Measurements from ENCODE around the gene DCP2. TPM values are rescaled to one million over a fixed set of nuclear protein-coding genes. Genes with fewer than 3 reads are reported as not detected.

DCP2 gene
- total RNA-seq, 8 experiments from 2014 or later, result 19.2 to 87.5 (median 28.0) TPM

DNA sequence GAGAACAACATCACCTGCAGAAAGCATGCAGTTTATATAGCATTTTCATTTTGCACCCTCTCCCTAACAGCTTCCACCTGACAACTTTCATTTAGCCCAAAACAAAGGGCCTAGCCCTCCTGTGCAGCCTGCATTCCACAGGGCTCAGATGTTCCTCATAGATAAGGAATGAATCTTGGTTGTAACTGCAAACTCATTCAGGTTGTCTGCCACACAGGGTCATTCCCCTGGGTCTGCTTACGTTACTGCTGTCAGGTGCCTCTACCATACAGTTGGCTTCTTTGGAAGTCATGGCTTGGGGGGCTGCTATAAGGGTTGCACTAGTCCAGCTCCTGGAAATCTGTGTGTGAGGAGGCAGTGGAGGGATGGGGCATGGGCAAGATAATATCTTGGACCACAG lies 2.7 kb upstream of the DCP2 start:
- H3K27ac ChIP-seq, result no peak overlapping the region
- no peak overlapping the region for H3K4me3 ChIP-seq
- ATAC-seq (replicated peaks in 6 of 8), result no peak
- 17 to 100% methylated on average over 1 of the region's 1 CpG; no CpG with 5 or more reads in 8 of the 10 experiments for WGBS, 10 experiments
- in situ Hi-C loops (cut with MboI; ENCODE audit: low pct_unique_long_range_greater_than_20kb in 2 of 9, low sequenced_read_pairs in 9 of 9, unreplicated experiment in 9 of 9), result no loop called here
- peaks cover 14 to 30% of the 10 kb centered on the region in 2 donors for H3K4me1 ChIP-seq (replicated peaks in 1 of 2)

DNA sequence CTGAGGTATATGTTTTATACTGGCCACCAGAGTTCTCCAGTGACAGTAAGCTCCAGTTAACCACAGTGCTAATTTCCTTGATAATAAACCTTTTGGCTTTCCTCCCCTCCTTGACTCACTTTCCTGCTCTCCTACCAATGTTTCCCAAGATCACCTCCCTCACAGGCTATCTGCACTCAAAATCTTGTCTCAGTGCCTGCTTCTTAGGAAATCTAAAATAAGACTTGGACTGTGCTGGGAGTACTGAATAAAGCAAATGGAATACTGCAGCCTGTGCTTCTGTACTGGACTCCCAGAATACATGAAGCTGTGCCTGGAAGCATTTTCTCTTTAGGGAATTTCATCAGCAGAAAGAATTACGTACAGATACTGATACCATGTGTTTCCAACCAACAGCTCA lies 1.7 kb upstream of the DCP2 start:
- in situ Hi-C loops (cut with MboI; ENCODE audit: low pct_unique_long_range_greater_than_20kb in 2 of 9, low sequenced_read_pairs in 9 of 9, unreplicated experiment in 9 of 9), result loop anchor here in 1 of 9 experiments (25.0 kb wide), 1 partner anchor 537 kb away; the partner anchor contains the start of gene YTHDC2
- 50 to 100% (median 90%) methylated on average over 1 of the region's 1 CpG; no CpG with 5 or more reads in 2 of the 10 experiments for WGBS, 10 experiments
- no peak for ATAC-seq (replicated peaks in 6 of 8)
- Histone ChIP-seq H3K4me1 (replicated peaks in 1 of 2) (peaks cover 8 to 40% of the 10 kb centered on the region in 2 donors), H3K4me3 (no peak overlapping the region), H3K27ac (no peak overlapping the region)

DNA sequence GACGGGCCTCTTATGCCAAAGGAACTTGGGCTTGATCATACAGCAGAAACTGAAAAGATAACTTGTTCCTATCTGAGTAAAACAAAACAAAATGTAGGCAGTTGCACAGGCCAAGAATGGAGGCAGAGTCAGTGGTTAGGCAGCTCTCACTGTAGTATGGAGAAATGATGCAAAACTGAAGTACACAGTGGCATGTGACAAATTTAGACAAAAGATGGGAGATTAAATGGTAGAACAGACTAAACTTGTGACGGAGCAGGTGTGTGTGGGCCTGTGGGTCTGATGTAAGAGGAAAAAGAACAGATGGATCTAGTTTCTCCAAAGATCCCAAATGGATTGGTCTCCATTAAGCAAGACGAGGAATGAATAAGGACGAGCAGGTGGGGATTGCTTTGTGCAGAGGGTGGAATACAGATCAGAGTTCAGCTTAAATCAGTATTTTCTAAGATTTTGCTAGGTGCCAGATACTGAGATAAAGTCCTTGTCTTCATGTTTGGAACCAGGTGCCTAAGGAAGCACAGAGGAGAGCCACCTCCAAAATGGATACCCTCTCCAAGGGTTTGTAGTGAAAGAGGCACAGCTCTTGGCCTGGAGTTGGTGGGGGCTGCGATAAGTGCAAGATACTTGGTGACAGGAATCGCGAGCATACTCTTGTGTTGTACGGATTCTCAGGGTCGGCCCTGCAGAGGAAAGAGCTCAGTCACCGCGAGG lies 722 bp upstream of the DCP2 start:
- Histone ChIP-seq H3K4me1 (replicated peaks in 1 of 2) (peaks cover 8 to 39% of the 10 kb centered on the region in 2 donors), H3K27ac (peak overlapping the region; percentile 54 to 79), H3K4me3 (peak overlapping the region; percentile 57 to 88 (median 81))
- 28 to 100% (median 88%) methylated on average over 1 to 7 of the region's 11 CpGs for WGBS, 10 experiments
- in situ Hi-C loops (cut with MboI; ENCODE audit: low pct_unique_long_range_greater_than_20kb in 2 of 9, low sequenced_read_pairs in 9 of 9, unreplicated experiment in 9 of 9), result loop anchor here in 1 of 9 experiments (25.0 kb wide), 1 partner anchor 536 kb away; the partner anchor contains the start of gene YTHDC2
- ATAC-seq (replicated peaks in 6 of 8), result peak in 3 of 8 experiments; percentile 5 to 25 (median 6)

DNA sequence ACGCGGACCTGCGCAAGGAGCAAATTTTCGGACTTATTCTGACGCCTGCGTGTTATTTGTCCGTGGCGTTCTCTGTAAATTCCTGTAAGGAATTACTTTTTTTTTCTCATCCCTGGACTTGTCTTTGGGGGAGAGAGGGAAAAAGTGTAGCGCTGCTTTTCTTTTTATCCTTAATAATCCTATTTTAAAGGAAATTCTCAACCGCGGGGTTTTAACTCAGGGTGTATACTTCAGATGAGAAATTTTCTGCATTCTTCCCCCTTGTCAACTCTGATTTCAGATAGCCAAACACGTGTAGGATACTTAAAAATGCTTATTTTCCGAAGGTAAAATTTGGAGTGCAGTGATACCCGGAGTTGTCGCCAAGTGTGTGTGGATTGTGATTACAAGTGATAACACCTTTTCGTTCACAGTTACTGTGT lies 853 bp downstream of the DCP2 start:
- in situ Hi-C loops (cut with MboI; ENCODE audit: low pct_unique_long_range_greater_than_20kb in 2 of 9, low sequenced_read_pairs in 9 of 9, unreplicated experiment in 9 of 9), result loop anchor here in 1 of 9 experiments (25.0 kb wide), 1 partner anchor 535 kb away; the partner anchor contains the start of gene YTHDC2
- Histone ChIP-seq H3K4me3 (peak overlapping the region; percentile 57 to 88 (median 81)), H3K27ac (peak overlapping the region; percentile 70 to 72), H3K4me1 (replicated peaks in 1 of 2) (peaks cover 8 to 27% of the 10 kb centered on the region in 2 donors)
- no peak for ATAC-seq (replicated peaks in 6 of 8)
- 0 to 6% (median 0%) methylated on average over 2 to 16 of the region's 16 CpGs for WGBS, 10 experiments

DNA sequence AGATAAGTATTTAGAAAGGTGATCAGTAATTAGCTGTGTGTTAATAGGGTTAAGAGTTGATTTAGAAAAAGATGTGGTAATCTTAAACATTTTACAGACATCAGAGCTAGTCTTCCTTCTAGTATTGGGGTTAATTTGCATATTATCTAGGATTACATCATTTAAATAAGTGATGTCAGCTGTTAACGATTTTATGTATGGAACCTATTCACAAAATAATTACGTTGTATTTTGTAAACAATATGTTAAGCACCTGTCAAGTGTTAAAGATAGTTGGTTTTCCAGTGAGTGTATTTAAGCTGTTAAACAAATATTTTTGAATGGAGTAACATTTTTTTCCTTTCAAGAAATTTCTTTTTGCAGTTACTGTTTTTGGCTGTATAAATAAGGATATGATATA lies 2.2 kb downstream of the DCP2 start:
- in situ Hi-C loops (cut with MboI; ENCODE audit: low pct_unique_long_range_greater_than_20kb in 2 of 9, low sequenced_read_pairs in 9 of 9, unreplicated experiment in 9 of 9), result loop anchor here in 1 of 9 experiments (25.0 kb wide), 1 partner anchor 533 kb away; the partner anchor contains the start of gene YTHDC2
- Histone ChIP-seq H3K4me3 (peak overlapping the region; percentile 1 to 88 (median 81)), H3K27ac (peak overlapping the region in 1 of 2 donors; percentile 42), H3K4me1 (replicated peaks in 1 of 2) (peaks cover 8 to 27% of the 10 kb centered on the region in 2 donors)
- ATAC-seq (replicated peaks in 6 of 8), result no peak
- 0 to 21% (median 0%) methylated on average over 2 of the region's 2 CpGs; no CpG with 5 or more reads in 1 of the 10 experiments for WGBS, 10 experiments

DNA sequence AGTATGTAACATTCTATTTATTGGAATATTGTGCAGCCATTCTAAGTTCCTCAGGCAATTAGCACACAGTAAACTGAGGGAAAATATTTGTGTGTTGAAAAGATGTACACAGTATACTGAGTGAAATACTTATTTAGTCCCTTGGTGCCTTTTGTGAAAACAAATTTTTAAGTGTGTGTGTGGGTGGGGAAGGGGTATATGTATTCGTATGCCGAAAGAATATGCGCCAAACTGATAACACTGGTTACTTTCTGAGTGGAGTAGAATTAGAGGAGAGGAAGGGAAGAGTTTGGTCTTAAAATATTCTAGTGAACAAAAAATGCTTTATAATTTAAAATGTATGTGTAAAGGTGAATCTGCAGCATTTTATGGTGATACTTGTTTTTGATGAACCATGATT lies 3.1 kb downstream of the DCP2 start:
- no peak for ATAC-seq (replicated peaks in 6 of 8)
- Histone ChIP-seq H3K4me1 (replicated peaks in 1 of 2) (peaks cover 13 to 27% of the 10 kb centered on the region in 2 donors), H3K27ac (no peak overlapping the region), H3K4me3 (peak overlapping the region in 3 of 5 donors; percentile 2 to 85 (median 65))
- in situ Hi-C loops (cut with MboI; ENCODE audit: low pct_unique_long_range_greater_than_20kb in 2 of 9, low sequenced_read_pairs in 9 of 9, unreplicated experiment in 9 of 9), result loop anchor here in 1 of 9 experiments (25.0 kb wide), 1 partner anchor 533 kb away; the partner anchor contains the start of gene YTHDC2
- 49 to 100% (median 67%) methylated on average over 1 to 3 of the region's 3 CpGs; no CpG with 5 or more reads in 2 of the 10 experiments for WGBS, 10 experiments

DNA sequence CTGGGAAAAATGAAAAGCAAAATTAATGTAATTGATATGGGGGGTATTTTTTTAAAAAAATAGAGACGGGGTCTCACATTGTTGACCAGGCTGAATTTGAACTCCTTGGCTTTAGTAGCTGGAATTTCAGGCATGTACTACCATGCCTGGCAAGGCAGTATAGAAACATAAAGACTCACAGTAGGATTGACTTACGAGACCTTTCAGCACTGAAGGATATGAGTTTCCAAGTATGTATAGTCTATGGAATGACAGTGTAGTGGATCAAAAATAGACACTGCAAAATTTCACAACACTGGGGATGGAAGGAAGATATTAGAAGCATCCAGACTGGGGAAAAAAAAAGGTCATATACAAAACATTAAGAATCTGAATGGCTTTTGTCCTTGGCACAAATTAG lies 6.8 kb downstream of the DCP2 start:
- no peak overlapping the region for H3K27ac ChIP-seq
- WGBS, 10 experiments, result 90 to 100% (median 100%) methylated on average over 1 to 2 of the region's 2 CpGs
- in situ Hi-C loops (cut with MboI; ENCODE audit: low pct_unique_long_range_greater_than_20kb in 2 of 9, low sequenced_read_pairs in 9 of 9, unreplicated experiment in 9 of 9), result loop anchor here in 1 of 9 experiments (25.0 kb wide), 1 partner anchor 529 kb away; the partner anchor contains the start of gene YTHDC2
- ATAC-seq (replicated peaks in 6 of 8), result no peak
- H3K4me3 ChIP-seq, result no peak overlapping the region
- peaks cover 6 to 18% of the 10 kb centered on the region in 2 donors for H3K4me1 ChIP-seq (replicated peaks in 1 of 2)

DNA sequence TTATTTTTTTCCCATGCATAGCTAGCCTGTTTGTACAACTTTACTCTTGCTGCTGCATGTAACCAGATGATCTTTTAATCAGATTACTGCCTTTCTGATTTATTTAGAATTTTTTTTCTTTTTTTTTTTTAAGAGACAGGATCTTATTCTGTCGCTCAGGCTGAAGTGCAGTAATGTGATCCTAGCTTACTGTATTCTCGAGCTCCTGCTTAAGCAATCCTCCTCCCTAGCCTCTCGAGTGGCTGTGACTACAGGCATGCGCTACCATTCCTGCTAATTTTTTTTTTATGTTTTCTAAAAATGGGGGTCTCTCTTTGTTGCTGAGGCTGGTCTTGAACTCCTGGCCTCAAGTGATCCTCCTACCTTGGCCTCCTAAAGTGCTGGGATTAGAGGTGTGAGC lies 9.6 kb downstream of the DCP2 start:
- no peak for ATAC-seq (replicated peaks in 6 of 8)
- in situ Hi-C loops (cut with MboI; ENCODE audit: low pct_unique_long_range_greater_than_20kb in 2 of 9, low sequenced_read_pairs in 9 of 9, unreplicated experiment in 9 of 9), result loop anchor here in 1 of 9 experiments (25.0 kb wide), 1 partner anchor 526 kb away; the partner anchor contains the start of gene YTHDC2
- Histone ChIP-seq H3K27ac (no peak overlapping the region), H3K4me1 (replicated peaks in 1 of 2) (peaks cover 3 to 6% of the 10 kb centered on the region in 2 donors), H3K4me3 (no peak overlapping the region)
- 75 to 100% (median 99%) methylated on average over 1 to 4 of the region's 4 CpGs for WGBS, 10 experiments

DNA sequence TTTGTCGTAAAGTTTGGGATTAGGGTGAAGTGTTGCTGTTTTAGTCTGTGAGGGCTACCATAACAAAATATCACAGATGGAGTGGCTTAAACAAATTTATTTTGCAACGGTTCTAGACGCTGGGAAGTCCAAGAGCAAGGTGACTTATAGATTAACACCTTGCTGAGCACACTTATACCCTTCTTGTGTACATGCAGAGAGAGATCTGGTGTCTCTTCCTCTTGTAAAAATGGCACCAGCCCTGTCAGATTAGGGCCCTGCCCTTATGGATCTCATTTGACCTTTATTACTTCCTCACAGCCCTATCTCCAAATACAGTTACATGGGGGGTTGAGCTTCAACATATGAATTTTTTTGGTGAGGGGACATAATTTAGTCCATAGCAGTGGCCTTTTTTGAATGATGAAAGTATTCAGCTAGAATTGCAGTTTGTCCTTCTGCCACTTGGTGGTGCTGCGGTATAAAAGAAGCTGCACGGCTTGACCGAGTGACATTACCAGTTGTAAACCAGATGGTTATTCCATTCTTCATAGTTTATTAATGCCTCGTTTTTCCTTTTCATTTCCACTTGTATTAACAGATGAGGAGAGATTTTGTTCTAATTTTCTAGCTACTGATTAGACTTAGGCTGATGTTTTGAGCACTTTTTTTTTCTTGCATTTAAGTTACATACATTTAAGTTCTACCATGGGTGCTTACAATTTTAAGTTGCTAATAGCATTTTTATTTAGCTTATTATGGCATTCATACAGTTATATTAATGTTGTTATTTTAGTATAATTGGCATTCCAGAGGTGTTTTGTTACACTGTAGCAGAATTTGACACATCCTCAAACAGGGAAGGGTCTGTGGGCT lies 19.4 kb downstream of the DCP2 start:
- in situ Hi-C loops (cut with MboI; ENCODE audit: low pct_unique_long_range_greater_than_20kb in 2 of 9, low sequenced_read_pairs in 9 of 9, unreplicated experiment in 9 of 9), result loop anchor here in 1 of 9 experiments (25.0 kb wide), 1 partner anchor 516 kb away; the partner anchor contains the start of gene YTHDC2

DNA sequence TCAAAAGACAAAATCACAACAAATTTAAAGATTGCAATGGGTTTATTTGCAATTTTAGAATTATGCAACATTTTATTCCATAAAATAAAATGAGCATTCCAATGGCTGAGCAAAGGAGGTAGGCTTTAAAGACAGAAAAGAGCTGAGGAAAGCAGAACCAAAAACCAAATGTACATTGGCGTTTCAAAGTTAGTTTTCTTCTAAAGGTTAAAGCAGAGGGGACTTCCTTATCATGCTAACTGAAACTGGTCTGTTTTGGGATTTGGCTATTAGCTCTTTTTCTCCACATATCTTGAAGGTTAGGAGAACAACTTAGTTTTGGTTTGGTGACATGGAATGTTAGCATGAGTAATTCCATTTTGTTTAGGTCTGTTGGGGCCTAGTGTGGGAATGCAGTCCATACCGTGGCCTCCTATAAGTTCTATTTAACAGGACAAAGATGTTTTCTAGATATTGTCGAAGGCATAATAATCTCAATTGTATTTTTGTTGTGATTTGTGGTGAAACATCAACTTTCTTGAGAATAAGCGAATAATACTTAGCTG lies 20.3 kb downstream of the DCP2 start:
- H3K4me1 ChIP-seq (replicated peaks in 1 of 2), result peaks cover 0 to 2% of the 10 kb centered on the region in 2 donors
- in situ Hi-C loops (cut with MboI; ENCODE audit: low pct_unique_long_range_greater_than_20kb in 2 of 9, low sequenced_read_pairs in 9 of 9, unreplicated experiment in 9 of 9), result loop anchor here in 1 of 9 experiments (25.0 kb wide), 1 partner anchor 515 kb away; the partner anchor contains the start of gene YTHDC2
- H3K4me3 ChIP-seq, result no peak overlapping the region
- no peak overlapping the region for H3K27ac ChIP-seq
- ATAC-seq (replicated peaks in 6 of 8), result no peak
- WGBS, 10 experiments, result 51 to 100% (median 95%) methylated on average over 1 to 4 of the region's 4 CpGs

More for the DNA sequence above, 19.4 kb downstream of the DCP2 start:
- Histone ChIP-seq H3K4me3 (no peak overlapping the region), H3K27ac (no peak overlapping the region), H3K4me1 (replicated peaks in 1 of 2) (peaks cover 0 to 2% of the 10 kb centered on the region in 2 donors)
- peak; percentile 58 to 82 (median 76) for ATAC-seq (replicated peaks in 6 of 8)
- WGBS, 10 experiments, result 0 to 58% (median 19%) methylated on average over 2 to 7 of the region's 7 CpGs

DNA sequence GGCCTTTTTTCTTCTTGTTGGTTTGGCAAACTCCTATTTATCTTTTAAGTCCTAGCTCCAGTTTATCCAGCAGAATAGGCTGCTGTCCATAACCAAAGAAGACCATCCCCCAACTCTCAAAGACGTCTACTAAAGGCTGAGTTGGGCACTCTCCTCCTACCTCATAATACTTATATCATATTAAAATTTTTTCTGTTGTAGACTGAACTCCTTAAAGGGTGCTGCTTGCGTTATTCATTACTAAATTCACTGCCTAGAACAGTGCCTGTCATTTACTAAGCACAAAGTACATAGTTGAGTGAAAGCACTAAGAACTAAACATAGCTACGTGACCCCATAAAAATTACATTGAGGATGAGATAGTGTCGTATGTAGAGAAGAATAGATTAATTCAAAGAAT lies 21.7 kb downstream of the DCP2 start:
- Histone ChIP-seq H3K4me1 (replicated peaks in 1 of 2) (peaks cover 0 to 2% of the 10 kb centered on the region in 2 donors), H3K4me3 (no peak overlapping the region), H3K27ac (no peak overlapping the region)
- ATAC-seq (replicated peaks in 6 of 8), result no peak
- 87 to 100% (median 98%) methylated on average over 1 to 4 of the region's 4 CpGs; no CpG with 5 or more reads in 1 of the 10 experiments for whole genome bisulfite sequencing, 10 experiments
- in situ Hi-C loops (cut with MboI; ENCODE audit: low pct_unique_long_range_greater_than_20kb in 2 of 9, low sequenced_read_pairs in 9 of 9, unreplicated experiment in 9 of 9), result loop anchor here in 1 of 9 experiments (25.0 kb wide), 1 partner anchor 514 kb away; the partner anchor contains the start of gene YTHDC2

DNA sequence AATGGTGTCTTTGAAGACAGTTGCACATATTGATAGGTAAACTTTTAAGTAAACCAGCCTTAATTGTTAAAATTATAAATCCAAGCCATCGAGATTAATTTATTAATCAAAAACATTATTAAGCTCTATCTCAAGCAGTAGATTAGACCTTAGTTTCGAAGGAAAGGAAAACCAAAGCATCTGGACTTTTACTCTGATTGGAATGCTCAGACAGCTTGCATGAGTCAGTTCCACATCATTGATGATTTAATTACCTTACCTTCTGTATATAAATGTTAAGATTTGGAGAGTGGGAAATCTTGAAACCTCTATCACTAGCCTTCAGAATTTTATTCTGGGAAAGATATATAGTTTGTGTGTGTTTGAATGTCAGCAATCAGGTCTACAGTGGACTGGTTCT lies 23.9 kb downstream of the DCP2 start:
- Histone ChIP-seq H3K4me3 (no peak overlapping the region), H3K27ac (no peak overlapping the region), H3K4me1 (replicated peaks in 1 of 2) (peaks cover 0 to 2% of the 10 kb centered on the region in 2 donors)
- in situ Hi-C loops (cut with MboI; ENCODE audit: low pct_unique_long_range_greater_than_20kb in 2 of 9, low sequenced_read_pairs in 9 of 9, unreplicated experiment in 9 of 9), result loop anchor here in 1 of 9 experiments (25.0 kb wide), 2 partner anchors 337 to 512 kb away; partner anchors contain the start of gene YTHDC2
- no peak for ATAC-seq (replicated peaks in 6 of 8)
- 76 to 100% (median 100%) methylated on average over 1 to 2 of the region's 2 CpGs; no CpG with 5 or more reads in 4 of the 10 experiments for WGBS, 10 experiments

All from motor neuron (in vitro differentiated cells).